Ectodermal cell (in vitro differentiated cells): ENCODE data around the gene EPB41L2.
"Not testable (repeated sequence)": the region's sequence is repeated elsewhere in the genome, so short reads cannot be mapped to it uniquely, and the experiment has no call there.

Experiments
- H3K27ac ChIP-seq: 2 replicates; pipeline ENCODE4 v1.7.0; 2013; ENCODE audit warnings: mild to moderate bottlenecking, low read depth, low read length; ENCODE audit not compliant: insufficient read depth, poor library complexity, severe bottlenecking
- H3K27me3 ChIP-seq: 2 replicates; pipeline ENCODE4 v1.7.0; 2013; ENCODE audit warnings: mild to moderate bottlenecking, low read length; ENCODE audit not compliant: insufficient read depth, control insufficient read depth, poor library complexity, severe bottlenecking
- H3K36me3 ChIP-seq: one replicate; pipeline ENCODE4 v1.7.0; 2013; ENCODE audit warnings: low read length; ENCODE audit not compliant: control insufficient read depth, insufficient read depth
- H3K4me1 ChIP-seq: one replicate; pipeline ENCODE4 v1.7.0; 2013; ENCODE audit warnings: low read length; ENCODE audit not compliant: control insufficient read depth, insufficient read depth
- H3K4me3 ChIP-seq: 2 replicates; pipeline ENCODE4 v1.7.0; 2013; ENCODE audit warnings: low read depth, low read length, control low read depth; ENCODE audit not compliant: insufficient read depth
- H3K9me3 ChIP-seq: 2 replicates; pipeline ENCODE4 v1.7.0; 2013; ENCODE audit warnings: mild to moderate bottlenecking, low read length, moderate library complexity; ENCODE audit not compliant: control insufficient read depth
- WGBS, 2 experiments: methylation state at CpG; one replicate each; pipeline ENCODE4 v1.1.7; 2013; ENCODE audit warnings: missing lambda C conversion rate in 2 of 2; 5-methylcytosine and 5-hydroxymethylcytosine counted together

EPB41L2 gene

GRCh38 chr6:130824978-130825694 is 237.9 kb downstream of the EPB41L2 start:
- H3K27ac ChIP-seq = no peak overlapping the region

GRCh38 chr6:130822736-130823135 is 240.3 kb downstream of the EPB41L2 start:
- Histone ChIP-seq H3K9me3 (no peaks in the 10 kb centered on the region), H3K27ac (no peak overlapping the region), H3K4me1 (no peaks in the 10 kb centered on the region), H3K4me3 (no peak overlapping the region), H3K36me3 (no peaks in the 10 kb centered on the region), H3K27me3 (no peaks in the 10 kb centered on the region)
- 86 to 100% methylated on average over 1 of the region's 1 CpG for WGBS, 2 experiments

More at GRCh38 chr6:130824978-130825694, 237.9 kb downstream of the EPB41L2 start:
- Histone ChIP-seq H3K4me3 (no peak overlapping the region), H3K9me3 (no peaks in the 10 kb centered on the region), H3K27me3 (no peaks in the 10 kb centered on the region), H3K36me3 (no peaks in the 10 kb centered on the region), H3K4me1 (no peaks in the 10 kb centered on the region)
- 83 to 89% methylated on average over 5 of the region's 5 CpGs for WGBS, 2 experiments

GRCh38 chr6:130815200-130816071 is 247.6 kb downstream of the EPB41L2 start:
- no peaks in the 10 kb centered on the region for H3K9me3 ChIP-seq
- H3K4me3 ChIP-seq = no peak overlapping the region
- H3K36me3 ChIP-seq = no peaks in the 10 kb centered on the region
- H3K27me3 ChIP-seq = no peaks in the 10 kb centered on the region
- WGBS, 2 experiments = 86 to 90% methylated on average over 5 of the region's 5 CpGs
- no peak overlapping the region for H3K27ac ChIP-seq
- H3K4me1 ChIP-seq = no peaks in the 10 kb centered on the region

GRCh38 chr6:130814506-130814905 is 248.5 kb downstream of the EPB41L2 start:
- WGBS, 2 experiments = 92 to 98% methylated on average over 3 of the region's 3 CpGs
- Histone ChIP-seq H3K27me3 (no peaks in the 10 kb centered on the region), H3K36me3 (no peaks in the 10 kb centered on the region), H3K27ac (no peak overlapping the region), H3K4me3 (no peak overlapping the region), H3K9me3 (no peaks in the 10 kb centered on the region), H3K4me1 (no peaks in the 10 kb centered on the region)

- no peaks in the 10 kb centered on the region for H3K27me3 ChIP-seq
- no peak overlapping the region for H3K27ac ChIP-seq
- H3K36me3 ChIP-seq = no peaks in the 10 kb centered on the region
- no peak overlapping the region for H3K4me3 ChIP-seq
- H3K9me3 ChIP-seq = no peaks in the 10 kb centered on the region
- WGBS, 2 experiments = 93 to 96% methylated on average over 5 of the region's 5 CpGs
- no peaks in the 10 kb centered on the region for H3K4me1 ChIP-seq
These were observed 251.1 kb downstream of the EPB41L2 start for GRCh38 chr6:130811932-130812331.

DNA sequence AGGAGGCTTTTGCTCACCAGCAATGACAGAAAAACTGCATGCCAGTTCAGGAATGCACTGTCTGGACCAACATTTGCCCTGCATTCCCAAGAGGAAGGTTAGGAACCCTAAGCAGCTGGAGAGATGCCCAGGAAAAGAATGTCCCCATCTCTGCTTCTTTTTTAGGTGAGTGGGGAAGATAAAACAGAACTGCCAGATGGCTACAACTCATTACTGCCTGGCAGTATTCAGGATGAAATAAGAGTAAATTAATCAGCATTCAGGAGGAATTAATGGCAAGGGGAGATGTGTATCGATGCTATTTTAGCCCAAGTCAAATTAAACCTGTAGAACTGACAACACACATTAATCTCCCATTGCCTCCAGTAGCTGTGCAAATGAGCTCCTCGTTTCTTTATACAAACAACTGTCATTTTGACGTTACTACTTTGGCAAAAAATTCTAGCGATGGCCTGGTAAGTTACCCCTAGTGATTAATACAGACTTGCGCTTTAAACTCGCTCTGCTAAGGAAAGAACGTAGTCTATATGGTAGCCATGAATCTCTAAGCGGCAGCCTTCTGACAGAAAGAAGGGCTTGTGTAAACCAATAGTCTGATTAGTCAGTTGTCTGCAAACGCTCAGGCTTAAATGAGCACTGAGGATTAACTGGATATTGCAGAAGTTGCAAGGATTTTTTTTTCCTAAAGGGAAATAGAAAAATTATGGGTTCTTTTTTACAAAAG is 252.6 kb downstream of the EPB41L2 start:
- WGBS, 2 experiments = 91 to 94% methylated on average over 9 of the region's 9 CpGs
- H3K4me3 ChIP-seq = no peak overlapping the region
- H3K27ac ChIP-seq = no peak overlapping the region
- H3K27me3 ChIP-seq = no peaks in the 10 kb centered on the region
- H3K36me3 ChIP-seq = no peaks in the 10 kb centered on the region
- no peaks in the 10 kb centered on the region for H3K4me1 ChIP-seq
- no peaks in the 10 kb centered on the region for H3K9me3 ChIP-seq

- H3K27me3 ChIP-seq, H3K4me1 ChIP-seq, H3K9me3 ChIP-seq, H3K4me3 ChIP-seq, H3K36me3 ChIP-seq, H3K27ac ChIP-seq: not testable (repeated sequence)
- WGBS, 2 experiments = 97 to 99% methylated on average over 37 of the region's 37 CpGs
These were observed 261.7 kb downstream of the EPB41L2 start for GRCh38 chr6:130801368-130801767.

GRCh38 chr6:130797061-130797460 is 266.0 kb downstream of the EPB41L2 start:
- Histone ChIP-seq H3K4me3 (no peak overlapping the region), H3K4me1 (no peaks in the 10 kb centered on the region), H3K27ac (no peak overlapping the region), H3K27me3 (no peaks in the 10 kb centered on the region), H3K36me3 (no peaks in the 10 kb centered on the region), H3K9me3 (no peaks in the 10 kb centered on the region)
- 86% methylated on average over 1 of the region's 2 CpGs; no CpG with 5 or more reads in 1 of the 2 experiments for WGBS, 2 experiments

- Histone ChIP-seq H3K27me3 (no peaks in the 10 kb centered on the region), H3K27ac (no peak overlapping the region), H3K36me3 (no peaks in the 10 kb centered on the region), H3K9me3 (no peaks in the 10 kb centered on the region), H3K4me1 (no peaks in the 10 kb centered on the region), H3K4me3 (no peak overlapping the region)
These were observed 266.6 kb downstream of the EPB41L2 start for GRCh38 chr6:130796313-130796905.

- no peak overlapping the region for H3K27ac ChIP-seq
- H3K36me3 ChIP-seq = no peaks in the 10 kb centered on the region
- no peaks in the 10 kb centered on the region for H3K4me1 ChIP-seq
- H3K9me3 ChIP-seq = no peaks in the 10 kb centered on the region
- H3K4me3 ChIP-seq = no peak overlapping the region
- H3K27me3 ChIP-seq = no peaks in the 10 kb centered on the region
- 90 to 94% methylated on average over 3 of the region's 3 CpGs for WGBS, 2 experiments
These were observed 268.3 kb downstream of the EPB41L2 start for GRCh38 chr6:130794738-130795137.
